ENCODE measurements around the gene UNK. TPM values are rescaled to one million over a fixed set of nuclear protein-coding genes. Genes with fewer than 3 reads are reported as not detected.

Gene UNK
- total RNA-seq, 2 experiments from 2014 or later, result 33.7 to 36.1 TPM

- Mint-ChIP-seq H3K36me3 (ENCODE audit: low read depth) (peaks cover 5% of the 10 kb centered on the region), H3K27ac (peak overlapping the region; percentile 90), H3K4me3 (peak overlapping the region; percentile 54), H3K9me3 (no peaks in the 10 kb centered on the region), H3K4me1 (ENCODE audit: low read depth) (peaks cover 52% of the 10 kb centered on the region), H3K27me3 (no peaks in the 10 kb centered on the region)
- intact Hi-C loops (cut with DNase I, micrococcal nuclease), result no loop called here
- CTCF ChIA-PET, result interaction anchor here (0.9 to 1.9 kb wide), 4 partner anchors 12 to 120 kb away, joined by 3 to 8 read pairs (median 4); partner anchors contain the start of gene WBP2
- Histone ChIP-seq H3K4me1 (ENCODE audit: insufficient read depth, low read length) (peaks cover 54% of the 10 kb centered on the region), H3K27ac (ENCODE audit: low read depth in 1 of 2, low read length in 2 of 2) (peak overlapping the region; percentile 17 to 81), H3K9me3 (ENCODE audit: control insufficient read depth in 1 of 2, insufficient read depth in 1 of 2, low read length in 2 of 2) (no peaks in the 10 kb centered on the region), H3K36me3 (ENCODE audit: insufficient read depth, low read length) (peaks cover 6% of the 10 kb centered on the region), H3K4me3 (ENCODE audit: low read length) (no peak overlapping the region), H3K27me3 (ENCODE audit: control insufficient read depth in 1 of 2, insufficient read depth in 2 of 2, low read length in 2 of 2) (no peaks in the 10 kb centered on the region)
- DNase-seq (no peak), ATAC-seq (ENCODE audit: poor library complexity) (no peak)
- TF ChIP-seq CTCF (IDR thresholded peaks at IDR 0.05), result no peak
- POLR2A ChIA-PET, result interaction anchor here (1.2 to 10.9 kb wide), 5 partner anchors 12 to 89 kb away, joined by 5 to 230 read pairs (median 10); partner anchors contain the start of genes TRIM65, UNK and WBP2
Observed at GRCh38 chr17:75873587-75874322, 89.1 kb downstream of the UNK start.

DNA sequence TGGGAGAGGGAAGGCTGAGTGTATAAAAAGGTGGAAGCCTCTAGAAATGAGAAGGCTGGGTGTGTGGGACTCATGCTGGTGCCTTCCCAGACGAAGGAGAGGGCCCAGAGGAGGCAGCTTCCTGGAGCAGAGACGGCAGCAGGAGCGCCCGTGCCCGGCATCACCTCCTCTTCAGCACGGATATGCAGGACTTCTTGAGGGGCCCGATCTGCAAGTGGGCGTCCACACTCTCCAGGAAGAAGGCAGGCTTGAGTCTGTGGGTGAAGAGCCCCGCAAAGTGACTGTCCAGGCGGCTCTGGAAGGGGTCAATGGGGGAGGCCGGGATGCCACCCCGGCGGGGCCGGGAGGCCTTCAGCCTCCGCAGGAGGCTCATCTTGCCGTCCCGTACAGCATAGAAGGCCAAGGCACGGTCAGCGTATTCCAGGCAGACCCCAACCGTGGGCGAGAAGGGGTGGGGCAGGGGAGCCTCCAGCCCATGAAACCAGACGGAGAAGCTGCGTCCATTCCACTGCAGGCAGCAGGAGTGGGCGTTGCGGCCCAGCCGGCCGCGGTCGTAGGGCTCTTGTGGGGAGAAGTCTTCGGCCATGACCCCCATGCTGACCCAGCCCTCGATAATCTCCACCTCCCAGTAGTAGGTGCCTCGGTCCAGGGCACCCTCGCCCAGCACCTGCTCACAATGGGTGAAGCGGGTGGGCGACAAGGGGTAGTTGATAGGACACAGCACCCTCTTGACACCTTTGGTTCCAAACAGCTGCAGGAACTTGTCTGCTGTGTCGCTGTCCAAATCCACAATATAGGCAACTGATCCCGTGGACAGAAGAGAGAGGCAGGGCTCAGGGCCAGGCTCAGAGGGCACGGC is 89.9 kb downstream of the UNK start:
- peaks cover 55% of the 10 kb centered on the region for H3K4me1 Mint-ChIP-seq (ENCODE audit: low read depth)
- H3K36me3 ChIP-seq (ENCODE audit: insufficient read depth, low read length), result peaks cover 6% of the 10 kb centered on the region
- no peaks in the 10 kb centered on the region for H3K27me3 Mint-ChIP-seq
- peaks cover 5% of the 10 kb centered on the region for H3K36me3 Mint-ChIP-seq (ENCODE audit: low read depth)
- no peak for TF ChIP-seq CTCF (IDR thresholded peaks at IDR 0.05)
- POLR2A ChIA-PET, result interaction anchor here (1.0 to 10.9 kb wide), 5 partner anchors 20 to 604 kb away, joined by 3 to 230 read pairs (median 17); partner anchors contain the start of genes MIF4GD, TRIM65, UNK and WBP2
- H3K4me1 ChIP-seq (ENCODE audit: insufficient read depth, low read length), result peaks cover 58% of the 10 kb centered on the region
- ATAC-seq (ENCODE audit: poor library complexity) (no peak), DNase-seq (peak in 1 of 14 experiments; percentile 33)
- CTCF ChIA-PET, result interaction anchor here (1.4 to 3.8 kb wide), 4 partner anchors 10 to 26 kb away, joined by 5 to 16 read pairs (median 8); partner anchors contain the start of gene WBP2
- no peaks in the 10 kb centered on the region for H3K9me3 ChIP-seq (ENCODE audit: control insufficient read depth in 1 of 2, insufficient read depth in 1 of 2, low read length in 2 of 2)
- H3K27ac ChIP-seq (ENCODE audit: low read depth in 1 of 2, low read length in 2 of 2), result no peak overlapping the region
- H3K27ac Mint-ChIP-seq, result peak overlapping the region; percentile 10
- H3K9me3 Mint-ChIP-seq, result no peaks in the 10 kb centered on the region
- intact Hi-C loops (cut with DNase I, micrococcal nuclease), result loop anchor here in 1 of 2 experiments (5.0 kb wide), 1 partner anchor 32 kb away; the partner anchor contains the start of gene UNC13D
- H3K4me3 ChIP-seq (ENCODE audit: low read length), result no peak overlapping the region
- no peaks in the 10 kb centered on the region for H3K27me3 ChIP-seq (ENCODE audit: control insufficient read depth in 1 of 2, insufficient read depth in 2 of 2, low read length in 2 of 2)
- H3K4me3 Mint-ChIP-seq, result peak overlapping the region; percentile 54

Small RNA genes within 50 kb of the gene (microRNA-seq; reads per million reads assigned to microRNA genes)
- gene MIR4738 (ENCODE audit: borderline microRNAs expressed, borderline replicate concordance), result not detected

Other genes with a start within 250 kb of the UNK start
- 100 to 1,000 TPM; 202 to 209 TPM for gene MYO15B, start 197.0 kb upstream of the UNK start, total RNA-seq
- 1 to 10 TPM in 1 of 2 experiments, under 1 TPM in 1; 0.75 to 1.3 TPM for gene SMIM5, start 151.4 kb upstream of the UNK start, total RNA-seq
- 10 to 100 TPM; 16.4 to 17.7 TPM for gene RECQL5, start 117.7 kb upstream of the UNK start, total RNA-seq
- gene SAP30BP, start 117.5 kb upstream of the UNK start, total RNA-seq, result 100 to 1,000 TPM; 209 to 227 TPM
- 1 to 10 TPM in 1 of 2 experiments, under 1 TPM in 1; 0.81 to 1.3 TPM for gene ITGB4, start 63.3 kb upstream of the UNK start, total RNA-seq
- 1 to 10 TPM; 5.9 to 6.0 TPM for gene GALK1, start 19.6 kb upstream of the UNK start, total RNA-seq
- 100 to 1,000 TPM; 110 to 112 TPM for gene UNC13D, start 59.6 kb downstream of the UNK start, total RNA-seq
- 100 to 1,000 TPM in 1 of 2 experiments, 10 to 100 TPM in 1; 98.5 to 114 TPM for gene WBP2, start 70.5 kb downstream of the UNK start, total RNA-seq
- gene TRIM47, start 93.8 kb downstream of the UNK start, total RNA-seq, result 1 to 10 TPM; 2.3 to 2.8 TPM
- 10 to 100 TPM in 1 of 2 experiments, 1 to 10 TPM in 1; 9.9 to 11.7 TPM for gene TRIM65, start 112.1 kb downstream of the UNK start, total RNA-seq
- gene MRPL38, start 120.1 kb downstream of the UNK start, total RNA-seq, result 100 to 1,000 TPM; 146 to 147 TPM
- gene FBF1, start 156.2 kb downstream of the UNK start, total RNA-seq, result 10 to 100 TPM; 21.2 to 23.9 TPM
- gene ACOX1, start 194.4 kb downstream of the UNK start, total RNA-seq, result 10 to 100 TPM; 14.5 to 17.9 TPM
- gene TEN1, start 194.4 kb downstream of the UNK start, total RNA-seq, result 10 to 100 TPM; 13.0 to 13.8 TPM
- 1 to 10 TPM; 3.9 to 4.9 TPM for gene CDK3, start 216.0 kb downstream of the UNK start, total RNA-seq
- gene EVPL, start 242.5 kb downstream of the UNK start, total RNA-seq, result under 1 TPM; 0.14 to 0.38 TPM

All from CD4-positive, alpha-beta T cell (primary cell).